GM10266 (cell line): Measurements from ENCODE around the gene ARHGAP24.

Experiments used
- DNase-seq: peaks from one replicate; pipeline ENCODE4 v3.0.0; 2012; ENCODE audit errors: extremely low spot score
- CTCF ChIP-seq: IDR thresholded peaks from 2 replicates; pipeline ENCODE4 v1.5.1; 2012; ENCODE audit warnings: mild to moderate bottlenecking, low read depth; ENCODE audit not compliant: control insufficient read depth, insufficient read depth; ENCODE audit errors: missing control alignments

ARHGAP24 gene

GRCh38 chr4:85761803-85762528 lies 287.0 kb downstream of the ARHGAP24 start:
- TF ChIP-seq CTCF = no peak
- DNase-seq = no peak

- TF ChIP-seq CTCF = no peak
- DNase-seq = no peak
Observed at GRCh38 chr4:85762529-85762871, 287.6 kb downstream of the ARHGAP24 start.

GRCh38 chr4:85763202-85763601 lies 288.3 kb downstream of the ARHGAP24 start:
- no peak for DNase-seq
- no peak for TF ChIP-seq CTCF

- TF ChIP-seq CTCF = no peak
- DNase-seq = no peak
Observed at GRCh38 chr4:85767649-85768048, 292.7 kb downstream of the ARHGAP24 start.

GRCh38 chr4:85769009-85769408 lies 294.1 kb downstream of the ARHGAP24 start:
- no peak for DNase-seq
- no peak for TF ChIP-seq CTCF

- no peak for DNase-seq
- TF ChIP-seq CTCF = no peak
Observed at GRCh38 chr4:85772470-85772869, 297.5 kb downstream of the ARHGAP24 start.

- DNase-seq = no peak
- TF ChIP-seq CTCF = no peak
Observed at GRCh38 chr4:85773372-85773771, 298.4 kb downstream of the ARHGAP24 start.
